ENCODE data around the gene FANCM.

- TF ChIP-seq CTCF (IDR thresholded peaks at IDR 0.05; ENCODE audit: borderline replicate concordance, extremely low read depth, low read length, poor library complexity, severe bottlenecking), result no peak
- TF ChIP-seq EZH2 (IDR thresholded peaks at IDR 0.05; ENCODE audit: borderline replicate concordance, low read depth, low read length, severe bottlenecking), result no peak
Observed at GRCh38 chr14:45247427-45247826, 111.7 kb downstream of the FANCM start.

Data from DND-41 (cell line).